22Rv1 (cell line): ENCODE results near the gene TXNDC15.

ENCODE experiments used
- CTCF ChIP-seq: fragments of 450-650 bp; IDR thresholded peaks from 2 replicates; pipeline ENCODE4 v1.5.1; 2017; ENCODE audit warnings: mild to moderate bottlenecking
- ZFX ChIP-seq: fragments of 450-650 bp; IDR thresholded peaks from 2 replicates; pipeline ENCODE4 v1.6.1; 2017; ENCODE audit warnings: antibody characterized with exemption, borderline replicate concordance

DNA sequence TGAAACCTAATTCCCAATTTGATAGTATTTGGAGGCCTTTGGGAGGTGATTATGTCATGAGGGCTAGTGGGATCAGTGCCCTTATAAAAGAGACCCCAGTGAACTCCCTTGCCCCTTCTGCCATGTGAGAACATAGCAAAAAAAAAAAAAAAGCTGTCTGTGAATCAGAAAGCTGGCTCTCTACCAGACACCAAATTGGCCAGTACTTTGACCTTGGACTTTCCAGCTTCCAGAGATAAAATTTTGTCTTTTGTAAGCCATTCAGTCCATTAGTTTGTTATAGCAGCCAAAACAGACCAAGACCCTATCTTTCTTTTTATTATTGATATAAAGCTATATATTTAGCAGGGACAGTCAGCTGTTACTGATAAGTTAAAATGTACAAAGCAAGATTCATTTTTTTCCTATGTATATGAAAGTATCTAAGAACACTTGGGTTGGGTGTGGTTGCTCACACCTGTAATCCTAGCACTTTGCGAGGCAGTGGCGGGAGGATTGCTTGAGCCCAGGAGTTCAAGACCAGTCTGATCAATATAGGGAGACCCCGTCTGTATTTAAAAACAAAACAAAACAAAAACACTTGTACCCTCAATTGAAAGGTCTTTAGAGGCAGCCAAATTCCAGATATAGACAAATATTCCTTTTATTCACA, 36.5 kb upstream of the TXNDC15 start:
- TF ChIP-seq CTCF = no peak
- no peak for TF ChIP-seq ZFX
